GM23338 (cell line): ENCODE results near the gene FPGS.

ENCODE experiments used
- CREB1 ChIP-seq: fragments of 250-450 bp; sonication (Bioruptor Pico); IDR thresholded peaks from 2 replicates; pipeline ENCODE4 v1.5.0; 2020; ENCODE audit warnings: low read depth, mild to moderate bottlenecking, moderate library complexity
- EZH2 ChIP-seq: fragments of 200-600 bp; sonication (generic); IDR thresholded peaks from one replicate; pipeline ENCODE4 v1.8.0; 2017; ENCODE audit warnings: antibody characterized with exemption, mild to moderate bottlenecking, low read depth; ENCODE audit not compliant: unreplicated experiment
- EZH2phosphoT487 ChIP-seq: fragments of 200-600 bp; sonication (generic); IDR thresholded peaks from one replicate; pipeline ENCODE4 v1.8.1; 2018; ENCODE audit warnings: antibody characterized with exemption; ENCODE audit not compliant: unreplicated experiment
- POLR2AphosphoS5 ChIP-seq: IDR thresholded peaks from 2 replicates; pipeline ENCODE4 v1.6.1; 2016; ENCODE audit warnings: antibody characterized with exemption, low read depth
- ZNF114 ChIP-seq: fragments of 250-450 bp; sonication (Bioruptor Pico); IDR thresholded peaks from 2 replicates; pipeline ENCODE4 v1.5.0; 2020; ENCODE audit warnings: mild to moderate bottlenecking, moderate library complexity
- TF ChIP-seq, protein P1 (sequence below), 2 experiments: fragments of 200-600 bp in 1 of 2; sonication (generic) in 1 of 2; conservative IDR thresholded peaks; 2 replicates each; pipeline versions ENCODE4 v1.5.1 to v1.6.1; 2016 to 2017; ENCODE audit warnings: antibody characterized with exemption in 2 of 2, low read depth in 2 of 2, mild to moderate bottlenecking in 2 of 2, moderate library complexity in 1 of 2
- TF ChIP-seq, protein P2 (sequence below): IDR thresholded peaks from one replicate; pipeline ENCODE4 v1.6.1; 2018; ENCODE audit warnings: antibody characterized with exemption; ENCODE audit not compliant: unreplicated experiment

DNA sequence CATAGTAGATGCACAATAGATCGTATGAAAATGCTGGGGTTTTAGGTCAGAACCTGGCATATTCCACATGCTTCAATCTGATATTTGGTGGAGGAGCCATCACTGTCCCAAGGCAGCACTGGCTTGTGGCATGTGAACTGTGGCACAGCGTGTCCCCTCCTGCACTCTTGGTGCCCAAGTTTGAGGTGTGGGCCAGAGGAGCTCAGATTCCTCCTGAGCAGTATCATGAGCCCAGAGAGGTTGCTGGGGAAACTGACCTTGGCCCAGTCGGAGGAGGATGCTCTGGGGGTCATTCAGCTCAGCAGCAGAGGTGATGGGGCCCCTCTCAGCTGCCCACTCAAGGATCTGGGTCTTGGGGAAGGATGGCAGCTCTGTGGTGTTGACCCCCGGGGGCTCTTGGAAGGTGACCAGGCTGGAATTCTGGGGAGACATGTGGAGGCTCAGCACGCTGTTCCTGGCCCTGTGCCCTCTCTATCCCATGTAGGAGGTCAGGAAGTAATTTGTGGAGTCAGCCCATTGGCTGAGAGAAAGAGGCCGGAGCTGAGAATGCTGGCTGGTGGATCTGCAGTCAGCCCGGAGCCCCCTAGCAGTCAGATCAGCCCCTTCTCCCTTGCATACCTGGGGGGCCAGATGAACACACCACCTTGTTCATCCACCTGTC lies 23.7 kb downstream of the FPGS start:
- TF ChIP-seq, protein P1, sequence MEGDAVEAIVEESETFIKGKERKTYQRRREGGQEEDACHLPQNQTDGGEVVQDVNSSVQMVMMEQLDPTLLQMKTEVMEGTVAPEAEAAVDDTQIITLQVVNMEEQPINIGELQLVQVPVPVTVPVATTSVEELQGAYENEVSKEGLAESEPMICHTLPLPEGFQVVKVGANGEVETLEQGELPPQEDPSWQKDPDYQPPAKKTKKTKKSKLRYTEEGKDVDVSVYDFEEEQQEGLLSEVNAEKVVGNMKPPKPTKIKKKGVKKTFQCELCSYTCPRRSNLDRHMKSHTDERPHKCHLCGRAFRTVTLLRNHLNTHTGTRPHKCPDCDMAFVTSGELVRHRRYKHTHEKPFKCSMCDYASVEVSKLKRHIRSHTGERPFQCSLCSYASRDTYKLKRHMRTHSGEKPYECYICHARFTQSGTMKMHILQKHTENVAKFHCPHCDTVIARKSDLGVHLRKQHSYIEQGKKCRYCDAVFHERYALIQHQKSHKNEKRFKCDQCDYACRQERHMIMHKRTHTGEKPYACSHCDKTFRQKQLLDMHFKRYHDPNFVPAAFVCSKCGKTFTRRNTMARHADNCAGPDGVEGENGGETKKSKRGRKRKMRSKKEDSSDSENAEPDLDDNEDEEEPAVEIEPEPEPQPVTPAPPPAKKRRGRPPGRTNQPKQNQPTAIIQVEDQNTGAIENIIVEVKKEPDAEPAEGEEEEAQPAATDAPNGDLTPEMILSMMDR (conservative IDR thresholded peaks at IDR 0.05; ENCODE audit: low read depth in 2 of 2) = no peak
- no peak for TF ChIP-seq POLR2AphosphoS5
- TF ChIP-seq EZH2 = no peak
- TF ChIP-seq, protein P2, sequence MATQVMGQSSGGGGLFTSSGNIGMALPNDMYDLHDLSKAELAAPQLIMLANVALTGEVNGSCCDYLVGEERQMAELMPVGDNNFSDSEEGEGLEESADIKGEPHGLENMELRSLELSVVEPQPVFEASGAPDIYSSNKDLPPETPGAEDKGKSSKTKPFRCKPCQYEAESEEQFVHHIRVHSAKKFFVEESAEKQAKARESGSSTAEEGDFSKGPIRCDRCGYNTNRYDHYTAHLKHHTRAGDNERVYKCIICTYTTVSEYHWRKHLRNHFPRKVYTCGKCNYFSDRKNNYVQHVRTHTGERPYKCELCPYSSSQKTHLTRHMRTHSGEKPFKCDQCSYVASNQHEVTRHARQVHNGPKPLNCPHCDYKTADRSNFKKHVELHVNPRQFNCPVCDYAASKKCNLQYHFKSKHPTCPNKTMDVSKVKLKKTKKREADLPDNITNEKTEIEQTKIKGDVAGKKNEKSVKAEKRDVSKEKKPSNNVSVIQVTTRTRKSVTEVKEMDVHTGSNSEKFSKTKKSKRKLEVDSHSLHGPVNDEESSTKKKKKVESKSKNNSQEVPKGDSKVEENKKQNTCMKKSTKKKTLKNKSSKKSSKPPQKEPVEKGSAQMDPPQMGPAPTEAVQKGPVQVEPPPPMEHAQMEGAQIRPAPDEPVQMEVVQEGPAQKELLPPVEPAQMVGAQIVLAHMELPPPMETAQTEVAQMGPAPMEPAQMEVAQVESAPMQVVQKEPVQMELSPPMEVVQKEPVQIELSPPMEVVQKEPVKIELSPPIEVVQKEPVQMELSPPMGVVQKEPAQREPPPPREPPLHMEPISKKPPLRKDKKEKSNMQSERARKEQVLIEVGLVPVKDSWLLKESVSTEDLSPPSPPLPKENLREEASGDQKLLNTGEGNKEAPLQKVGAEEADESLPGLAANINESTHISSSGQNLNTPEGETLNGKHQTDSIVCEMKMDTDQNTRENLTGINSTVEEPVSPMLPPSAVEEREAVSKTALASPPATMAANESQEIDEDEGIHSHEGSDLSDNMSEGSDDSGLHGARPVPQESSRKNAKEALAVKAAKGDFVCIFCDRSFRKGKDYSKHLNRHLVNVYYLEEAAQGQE = no peak
- no peak for TF ChIP-seq EZH2phosphoT487
- no peak for TF ChIP-seq ZNF114 (CRISPR knock-in tag)
- TF ChIP-seq CREB1 (CRISPR knock-in tag) = no peak
